Ishikawa (cell line): ENCODE measurements around the gene CBX6.

ENCODE experiments used
- CEBPB ChIP-seq: IDR thresholded peaks from 2 replicates; pipeline ENCODE4 v1.6.1; 2012
- CREB1 ChIP-seq: IDR thresholded peaks from 2 replicates; pipeline ENCODE4 v1.6.1; 2012; ENCODE audit warnings: low read depth
- EGR1 ChIP-seq: IDR thresholded peaks from 2 replicates; pipeline ENCODE4 v1.6.1; 2012
- EP300 ChIP-seq: IDR thresholded peaks from 2 replicates; pipeline ENCODE4 v1.6.1; 2012; ENCODE audit warnings: borderline replicate concordance
- FOXM1 ChIP-seq: IDR thresholded peaks from 2 replicates; pipeline ENCODE4 v1.6.1; 2012; ENCODE audit warnings: low read depth, borderline replicate concordance
- NFIC ChIP-seq: IDR thresholded peaks from 2 replicates; pipeline ENCODE4 v1.6.1; 2012
- RAD21 ChIP-seq: IDR thresholded peaks from 2 replicates; pipeline ENCODE4 v1.6.1; 2012; ENCODE audit warnings: low read depth
- TAF1 ChIP-seq: IDR thresholded peaks from 2 replicates; pipeline ENCODE4 v1.6.1; 2012; ENCODE audit warnings: low read depth, mild to moderate bottlenecking
- TCF12 ChIP-seq: IDR thresholded peaks from 2 replicates; pipeline ENCODE4 v1.6.1; 2012; ENCODE audit warnings: low read depth
- TEAD4 ChIP-seq: IDR thresholded peaks from 2 replicates; pipeline ENCODE4 v1.6.1; 2012
- YY1 ChIP-seq: IDR thresholded peaks from 2 replicates; pipeline ENCODE4 v1.6.1; 2012; ENCODE audit warnings: low read depth
- ZBTB7A ChIP-seq: IDR thresholded peaks from 2 replicates; pipeline ENCODE4 v1.6.1; 2012; ENCODE audit warnings: low read depth
- TF ChIP-seq, protein P1 (sequence below): IDR thresholded peaks from 2 replicates; pipeline ENCODE4 v1.6.1; 2012
- TF ChIP-seq, protein P2 (sequence below): IDR thresholded peaks from 2 replicates; pipeline ENCODE4 v1.6.1; 2012
- TF ChIP-seq, protein P3 (sequence below): IDR thresholded peaks from 2 replicates; pipeline ENCODE4 v1.6.1; 2012; ENCODE audit warnings: low read depth, mild to moderate bottlenecking

Gene CBX6

DNA sequence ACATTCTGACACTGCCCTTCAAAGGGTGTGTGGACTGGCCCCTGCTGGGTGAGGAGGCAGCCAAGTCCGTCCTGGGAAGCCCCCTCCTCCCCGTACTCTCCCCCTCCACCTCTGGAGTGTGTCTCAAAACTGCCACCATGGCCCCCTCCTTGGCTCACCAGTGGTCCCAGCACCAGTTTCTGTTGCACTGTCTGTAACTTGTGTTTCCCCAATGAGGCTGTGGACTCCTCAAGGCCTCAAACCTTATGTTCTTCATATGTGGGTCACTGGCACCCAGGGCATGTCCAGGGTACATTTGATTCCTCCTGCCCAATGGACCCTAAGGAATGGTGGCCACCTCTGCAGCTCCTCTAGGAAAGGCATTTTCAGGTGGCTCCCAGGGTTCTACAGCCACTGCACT is 21.6 kb downstream of the CBX6 start:
- TF ChIP-seq CREB1 (no peak), TCF12 (no peak), EP300 (no peak), TEAD4 (no peak), NFIC (no peak)
- TF ChIP-seq, protein P1, sequence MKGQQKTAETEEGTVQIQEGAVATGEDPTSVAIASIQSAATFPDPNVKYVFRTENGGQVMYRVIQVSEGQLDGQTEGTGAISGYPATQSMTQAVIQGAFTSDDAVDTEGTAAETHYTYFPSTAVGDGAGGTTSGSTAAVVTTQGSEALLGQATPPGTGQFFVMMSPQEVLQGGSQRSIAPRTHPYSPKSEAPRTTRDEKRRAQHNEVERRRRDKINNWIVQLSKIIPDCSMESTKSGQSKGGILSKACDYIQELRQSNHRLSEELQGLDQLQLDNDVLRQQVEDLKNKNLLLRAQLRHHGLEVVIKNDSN: no peak

DNA sequence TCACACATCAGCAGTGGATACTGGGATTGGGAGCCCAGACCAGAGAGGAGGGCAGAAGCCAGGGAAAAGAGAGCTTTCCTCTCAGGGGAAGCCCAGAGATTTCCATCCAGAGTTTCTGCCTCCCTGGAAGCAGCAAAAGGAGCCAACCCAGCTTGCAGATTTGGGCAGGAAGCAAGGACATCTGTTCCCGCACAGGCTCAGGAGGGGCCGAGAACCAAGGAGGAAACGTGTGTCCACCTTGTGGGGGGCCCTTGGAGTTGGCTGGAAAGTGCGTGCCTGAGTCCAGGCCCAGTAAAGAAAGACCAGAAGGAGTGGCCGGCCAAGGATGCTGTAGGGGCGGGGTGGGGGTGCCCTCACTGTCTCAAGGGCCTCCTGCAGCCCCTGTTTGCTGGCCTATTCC is 22.2 kb downstream of the CBX6 start:
- TF ChIP-seq CREB1 (no peak), EP300 (no peak), NFIC (no peak), ZBTB7A (no peak), RAD21 (no peak), TEAD4 (no peak)

DNA sequence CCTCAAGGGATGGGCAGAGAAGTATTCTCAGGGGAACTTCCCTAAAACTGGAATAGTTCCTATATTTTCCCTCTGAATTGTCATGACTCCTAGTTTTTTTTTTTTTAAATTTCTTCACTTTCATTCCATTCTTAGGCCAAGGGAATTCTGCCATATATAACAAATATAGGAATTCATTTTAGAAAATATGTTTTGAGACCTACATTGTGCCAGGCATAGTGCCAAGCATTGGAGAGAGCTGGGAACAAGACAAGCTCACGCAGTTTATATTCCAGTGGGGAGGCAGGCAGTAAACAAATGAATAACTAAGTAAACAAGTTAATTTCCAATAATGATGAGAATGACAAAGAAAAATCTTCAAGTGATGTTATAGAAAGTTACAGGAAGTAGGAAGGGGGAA is 25.6 kb downstream of the CBX6 start:
- no peak for TF ChIP-seq FOXM1
- TF ChIP-seq ZBTB7A: no peak
- no peak for TF ChIP-seq NFIC
- no peak for TF ChIP-seq RAD21
- no peak for TF ChIP-seq CEBPB
- TF ChIP-seq TCF12: no peak
- TF ChIP-seq EGR1: no peak
- TF ChIP-seq, protein P2, sequence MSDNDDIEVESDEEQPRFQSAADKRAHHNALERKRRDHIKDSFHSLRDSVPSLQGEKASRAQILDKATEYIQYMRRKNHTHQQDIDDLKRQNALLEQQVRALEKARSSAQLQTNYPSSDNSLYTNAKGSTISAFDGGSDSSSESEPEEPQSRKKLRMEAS: no peak
- TF ChIP-seq, protein P1: no peak
- TF ChIP-seq TAF1: no peak
- TF ChIP-seq EP300: no peak
- TF ChIP-seq TEAD4: no peak
- no peak for TF ChIP-seq CREB1
- TF ChIP-seq YY1: no peak
- TF ChIP-seq, protein P3, sequence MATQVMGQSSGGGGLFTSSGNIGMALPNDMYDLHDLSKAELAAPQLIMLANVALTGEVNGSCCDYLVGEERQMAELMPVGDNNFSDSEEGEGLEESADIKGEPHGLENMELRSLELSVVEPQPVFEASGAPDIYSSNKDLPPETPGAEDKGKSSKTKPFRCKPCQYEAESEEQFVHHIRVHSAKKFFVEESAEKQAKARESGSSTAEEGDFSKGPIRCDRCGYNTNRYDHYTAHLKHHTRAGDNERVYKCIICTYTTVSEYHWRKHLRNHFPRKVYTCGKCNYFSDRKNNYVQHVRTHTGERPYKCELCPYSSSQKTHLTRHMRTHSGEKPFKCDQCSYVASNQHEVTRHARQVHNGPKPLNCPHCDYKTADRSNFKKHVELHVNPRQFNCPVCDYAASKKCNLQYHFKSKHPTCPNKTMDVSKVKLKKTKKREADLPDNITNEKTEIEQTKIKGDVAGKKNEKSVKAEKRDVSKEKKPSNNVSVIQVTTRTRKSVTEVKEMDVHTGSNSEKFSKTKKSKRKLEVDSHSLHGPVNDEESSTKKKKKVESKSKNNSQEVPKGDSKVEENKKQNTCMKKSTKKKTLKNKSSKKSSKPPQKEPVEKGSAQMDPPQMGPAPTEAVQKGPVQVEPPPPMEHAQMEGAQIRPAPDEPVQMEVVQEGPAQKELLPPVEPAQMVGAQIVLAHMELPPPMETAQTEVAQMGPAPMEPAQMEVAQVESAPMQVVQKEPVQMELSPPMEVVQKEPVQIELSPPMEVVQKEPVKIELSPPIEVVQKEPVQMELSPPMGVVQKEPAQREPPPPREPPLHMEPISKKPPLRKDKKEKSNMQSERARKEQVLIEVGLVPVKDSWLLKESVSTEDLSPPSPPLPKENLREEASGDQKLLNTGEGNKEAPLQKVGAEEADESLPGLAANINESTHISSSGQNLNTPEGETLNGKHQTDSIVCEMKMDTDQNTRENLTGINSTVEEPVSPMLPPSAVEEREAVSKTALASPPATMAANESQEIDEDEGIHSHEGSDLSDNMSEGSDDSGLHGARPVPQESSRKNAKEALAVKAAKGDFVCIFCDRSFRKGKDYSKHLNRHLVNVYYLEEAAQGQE: no peak

DNA sequence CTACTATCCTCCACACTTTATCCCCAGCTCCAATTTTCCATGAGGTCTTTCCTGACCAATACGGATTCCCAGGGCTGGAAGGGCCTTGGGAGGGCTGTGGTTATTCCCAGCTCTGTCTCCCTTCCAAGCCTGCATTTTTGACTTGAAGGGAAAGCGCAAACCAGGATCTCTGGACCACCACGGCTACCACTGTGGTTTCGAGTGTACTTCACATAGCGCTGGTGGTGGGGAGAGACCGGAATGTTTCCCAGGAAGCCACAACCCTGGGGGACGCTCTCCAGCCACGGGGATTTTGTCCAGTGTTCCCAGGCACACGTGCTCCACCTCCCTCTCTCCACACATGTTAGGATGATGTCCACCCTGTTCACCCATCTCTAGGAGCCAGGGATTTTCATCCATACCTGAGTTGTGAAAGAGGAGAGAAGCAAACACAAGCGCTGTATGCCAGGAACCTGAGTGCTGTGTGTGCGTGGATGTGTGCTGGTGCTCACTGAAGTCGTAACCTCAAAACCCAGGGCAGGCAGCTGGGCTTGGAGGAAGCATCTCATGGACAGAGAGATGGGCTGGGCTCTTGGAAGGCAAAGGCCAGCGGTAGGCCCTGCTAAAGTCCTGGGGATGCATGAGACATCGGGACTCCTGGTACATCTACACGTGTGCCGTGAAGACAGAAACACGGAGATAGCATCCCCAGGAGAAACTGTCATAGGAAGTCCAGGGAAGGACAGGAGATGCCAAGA is 26.8 kb downstream of the CBX6 start:
- TF ChIP-seq NFIC (no peak), ZBTB7A (no peak), FOXM1 (no peak), TCF12 (no peak)
- TF ChIP-seq, protein P1: no peak
- TF ChIP-seq, protein P3: no peak

DNA sequence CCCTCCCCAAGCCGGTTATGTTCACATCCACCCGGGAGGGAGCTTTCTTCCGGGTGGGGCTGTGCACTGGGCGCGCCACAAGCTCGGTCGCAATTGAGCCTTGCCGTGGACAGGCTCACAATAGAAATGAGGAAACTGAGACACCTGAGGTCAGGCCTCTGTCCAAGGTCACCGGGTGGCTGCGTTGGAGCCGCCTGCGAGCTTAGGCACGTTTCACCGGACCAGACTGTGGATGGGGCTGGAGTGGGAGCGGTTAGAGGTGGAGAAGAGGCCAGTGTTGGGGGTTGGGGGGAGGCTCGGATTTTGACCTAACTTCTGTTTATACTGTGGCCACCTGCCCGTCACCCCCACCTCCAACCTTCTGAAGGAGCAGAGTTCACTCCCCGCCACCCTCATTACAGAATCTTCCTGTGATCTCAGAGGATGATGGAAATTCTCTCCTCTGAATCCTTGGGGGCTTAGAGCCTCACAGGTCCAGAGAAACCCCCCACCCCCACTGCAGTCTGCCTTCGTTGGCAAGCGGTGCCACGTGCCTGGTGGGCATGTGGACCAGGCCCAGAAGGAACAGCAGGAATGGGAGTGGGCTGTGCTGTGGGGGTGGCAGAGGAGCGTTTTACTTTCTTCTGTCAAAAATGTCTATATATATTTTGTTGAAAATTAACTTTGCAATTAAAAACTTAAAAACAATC is 27.6 kb downstream of the CBX6 start:
- TF ChIP-seq FOXM1: no peak
- TF ChIP-seq, protein P3: peak; percentile 53; the same call in 1 of the 2 replicates
- no peak for TF ChIP-seq EP300
